ENCODE results near the gene HKDC1.
"Not testable (repeated sequence)": the region's sequence is repeated elsewhere in the genome, so short reads cannot be mapped to it uniquely, and the experiment has no call there.

HKDC1 gene

GRCh38 chr10:69278446-69278963 is 58.4 kb downstream of the HKDC1 start, which contains the start of gene HK1:
Gene HK1, plus strand, starts transcription at chr10:69278496.
- DNase-seq (ENCODE audit: low read depth), result no peak

GRCh38 chr10:69279110-69279509 is 59.0 kb downstream of the HKDC1 start:
- DNase-seq (ENCODE audit: low read depth), result no peak

GRCh38 chr10:69281507-69282413 is 61.6 kb downstream of the HKDC1 start:
- no peak for DNase-seq (ENCODE audit: low read depth)

GRCh38 chr10:69284402-69284801 is 64.3 kb downstream of the HKDC1 start:
- DNase-seq (ENCODE audit: low read depth), result not testable (repeated sequence)

GRCh38 chr10:69285699-69286098 is 65.6 kb downstream of the HKDC1 start:
- no peak for DNase-seq (ENCODE audit: low read depth)

GRCh38 chr10:69287181-69287580 is 67.0 kb downstream of the HKDC1 start:
- no peak for DNase-seq (ENCODE audit: low read depth)

- no peak for DNase-seq (ENCODE audit: low read depth)
Measured at GRCh38 chr10:69290993-69291392, 70.9 kb downstream of the HKDC1 start.

- no peak for DNase-seq (ENCODE audit: low read depth)
Measured at GRCh38 chr10:69292459-69292858, 72.3 kb downstream of the HKDC1 start.

GRCh38 chr10:69295027-69295636 is 75.0 kb downstream of the HKDC1 start:
- DNase-seq (ENCODE audit: low read depth), result no peak

GRCh38 chr10:69303632-69304051 is 83.5 kb downstream of the HKDC1 start:
- no peak for DNase-seq (ENCODE audit: low read depth)

GRCh38 chr10:69306421-69306820 is 86.3 kb downstream of the HKDC1 start:
- no peak for DNase-seq (ENCODE audit: low read depth)

- DNase-seq (ENCODE audit: low read depth), result no peak
Measured at GRCh38 chr10:69307434-69307833, 87.3 kb downstream of the HKDC1 start.

GRCh38 chr10:69308304-69308703 is 88.2 kb downstream of the HKDC1 start:
- DNase-seq (ENCODE audit: low read depth), result not testable (repeated sequence)

GRCh38 chr10:69311309-69311708 is 91.2 kb downstream of the HKDC1 start:
- DNase-seq (ENCODE audit: low read depth), result no peak

- no peak for DNase-seq (ENCODE audit: low read depth)
Measured at GRCh38 chr10:69312528-69312927, 92.4 kb downstream of the HKDC1 start.

GRCh38 chr10:69315100-69315542 is 95.0 kb downstream of the HKDC1 start:
- no peak for DNase-seq (ENCODE audit: low read depth)

GRCh38 chr10:69315610-69316312 is 95.6 kb downstream of the HKDC1 start:
- DNase-seq (ENCODE audit: low read depth), result no peak

GRCh38 chr10:69316313-69317059 is 96.4 kb downstream of the HKDC1 start:
- DNase-seq (ENCODE audit: low read depth), result no peak
